Astrocyte of the spinal cord (primary cell): Measurements from ENCODE around the gene ACOX1.

Experiments used
- DNase-seq: peaks from one replicate; pipeline ENCODE4 v3.0.0; 2011; ENCODE audit warnings: low read depth, low spot score
- H3K4me3 ChIP-seq: 2 replicates; pipeline ENCODE4 v1.5.1; 2011; ENCODE audit warnings: low read depth, mild to moderate bottlenecking, low read length, moderate library complexity
- CTCF ChIP-seq: IDR thresholded peaks from 2 replicates; pipeline ENCODE4 v1.5.1; 2012; ENCODE audit warnings: low read depth, mild to moderate bottlenecking, low read length, inconsistent platforms
- in situ Hi-C: cut with HindIII; loops from 2 replicates; pipeline ENCODE4 v1.10.0; 2017; ENCODE audit warnings: low sequenced_read_pairs

The ACOX1 gene

GRCh38 chr17:76017481-76018339 lies 38.7 kb upstream of the ACOX1 start:
- in situ Hi-C loops = no loop called here
- no peak for DNase-seq
- no peak overlapping the region for H3K4me3 ChIP-seq
- no peak for TF ChIP-seq CTCF

- in situ Hi-C loops = no loop called here
- no peak for DNase-seq
- TF ChIP-seq CTCF = no peak
- H3K4me3 ChIP-seq = no peak overlapping the region
These were observed 35.9 kb upstream of the ACOX1 start for GRCh38 chr17:76014925-76015261.

GRCh38 chr17:76014100-76014924 lies 35.3 kb upstream of the ACOX1 start:
- no peak overlapping the region for H3K4me3 ChIP-seq
- DNase-seq = peak; percentile 62
- in situ Hi-C loops = no loop called here
- TF ChIP-seq CTCF = peak; percentile 96

GRCh38 chr17:76013377-76013932 lies 34.5 kb upstream of the ACOX1 start:
- no peak for TF ChIP-seq CTCF
- no peak for DNase-seq
- in situ Hi-C loops = no loop called here
- no peak overlapping the region for H3K4me3 ChIP-seq

GRCh38 chr17:76011951-76012350 lies 33.0 kb upstream of the ACOX1 start:
- TF ChIP-seq CTCF = no peak
- in situ Hi-C loops = no loop called here
- no peak for DNase-seq
- no peak overlapping the region for H3K4me3 ChIP-seq

GRCh38 chr17:76009969-76010661 lies 31.1 kb upstream of the ACOX1 start:
- in situ Hi-C loops = no loop called here
- DNase-seq = no peak
- no peak overlapping the region for H3K4me3 ChIP-seq
- TF ChIP-seq CTCF = no peak
